Stimulated activated CD4-positive, alpha-beta T cell treated with anti-CD3 and anti-CD28 coated beads, Interleukin-2, amount 100 ng/mL, for 48 hours (primary cell): Measurements from ENCODE around the gene ARFGAP1.
"Not testable (repeated sequence)": the region's sequence is repeated elsewhere in the genome, so short reads cannot be mapped to it uniquely, and the experiment has no call there.

Experiments used
- DNase-seq, 2 donors: peaks; one replicate each; pipeline ENCODE4 v3.0.0-alpha.2; 2020

ARFGAP1 gene

DNA sequence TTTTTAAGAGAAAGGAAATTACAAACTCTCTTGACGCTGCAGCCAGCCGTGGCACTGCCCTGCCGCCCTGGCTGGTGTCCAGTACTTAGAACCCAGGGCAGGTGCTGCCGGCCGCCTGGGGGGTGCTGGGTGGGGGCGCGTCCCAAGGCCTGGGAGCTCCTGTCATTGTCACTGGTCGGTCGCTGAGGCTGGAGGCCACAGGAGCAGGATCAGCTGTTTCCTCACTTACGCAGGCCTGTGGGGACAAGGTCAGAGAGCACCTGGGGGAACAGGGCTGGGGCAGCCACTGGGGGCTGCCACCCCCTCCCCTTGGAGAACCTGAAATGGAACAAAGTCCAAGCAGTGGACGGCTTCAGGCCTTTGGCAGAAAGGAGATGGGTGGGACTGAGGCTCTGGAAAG, 31.3 kb upstream of the ARFGAP1 start:
- no peak for DNase-seq

GRCh38 chr20:63242736-63243135, 29.9 kb upstream of the ARFGAP1 start:
- no peak for DNase-seq

DNA sequence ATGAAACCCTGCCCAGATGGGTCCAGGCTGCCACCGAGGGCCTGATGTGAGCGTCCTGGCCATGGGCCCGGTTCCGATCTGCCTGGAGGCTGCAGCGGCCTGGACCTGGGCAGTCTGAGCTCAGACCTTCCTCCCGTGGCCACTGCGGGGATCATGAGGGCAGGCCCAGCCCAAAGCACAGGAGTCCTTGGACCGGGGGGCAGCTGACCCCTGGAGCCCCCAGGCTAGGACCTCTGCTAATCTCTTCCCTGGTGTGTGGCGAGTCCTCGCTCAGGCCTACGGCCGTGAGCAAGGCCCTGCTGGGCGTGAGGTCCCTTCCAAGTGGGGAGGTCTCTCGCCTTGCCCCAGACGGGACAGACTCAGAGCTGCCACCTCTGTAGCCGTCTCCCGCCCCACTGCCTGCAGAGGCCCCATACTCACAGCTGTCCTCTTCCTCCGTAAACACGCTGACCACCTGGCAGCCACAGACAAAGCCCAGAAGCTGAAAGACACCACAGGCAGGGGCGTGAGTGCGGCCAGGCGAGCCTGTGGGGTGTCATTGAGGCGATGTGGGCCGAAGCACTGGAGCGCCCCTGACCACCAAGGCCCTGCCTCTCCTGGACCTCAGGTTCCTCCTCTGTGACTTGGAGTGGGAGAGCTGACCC, 28.9 kb upstream of the ARFGAP1 start:
- DNase-seq: no peak

- DNase-seq: no peak
Measured at GRCh38 chr20:63244468-63244867, 28.1 kb upstream of the ARFGAP1 start.

DNA sequence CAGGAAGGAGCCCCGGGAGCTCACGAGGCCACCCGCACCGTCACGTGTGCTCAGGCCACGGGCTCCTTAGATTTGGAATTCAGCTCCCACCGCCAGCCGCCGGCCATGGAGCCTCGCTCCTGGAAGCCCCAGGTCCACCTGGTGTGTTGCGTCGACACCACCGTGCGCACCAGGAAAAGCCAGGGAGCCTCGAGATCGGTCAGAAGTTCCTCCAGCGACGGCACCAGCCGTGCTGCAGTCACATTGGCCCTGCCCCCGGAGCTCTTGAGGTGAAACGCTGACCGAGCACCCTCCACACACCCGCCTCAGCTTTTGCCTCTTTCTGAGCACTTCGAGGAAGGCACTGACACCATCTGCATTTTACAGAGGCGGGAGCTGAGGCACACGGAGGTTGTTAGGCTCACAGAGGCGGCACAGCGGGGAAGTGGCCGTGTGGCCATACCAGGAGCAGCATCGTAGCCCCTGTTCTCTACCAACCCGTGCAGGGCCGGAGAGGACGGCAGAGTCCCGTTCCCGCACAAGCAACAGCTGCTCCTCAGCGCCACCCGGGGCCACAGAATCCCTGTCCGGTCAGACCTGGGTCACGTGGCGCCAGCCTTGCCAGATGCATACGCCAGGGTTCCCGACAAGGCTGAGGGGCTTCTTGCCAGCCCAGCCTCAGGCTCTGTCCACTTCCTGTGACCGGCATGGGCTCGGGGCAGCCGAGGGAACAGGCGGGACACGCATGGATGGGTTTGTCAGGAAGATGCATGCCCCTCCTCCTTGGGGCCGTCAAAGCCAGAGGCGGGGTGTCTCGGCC, 25.9 kb upstream of the ARFGAP1 start:
- no peak for DNase-seq

DNA sequence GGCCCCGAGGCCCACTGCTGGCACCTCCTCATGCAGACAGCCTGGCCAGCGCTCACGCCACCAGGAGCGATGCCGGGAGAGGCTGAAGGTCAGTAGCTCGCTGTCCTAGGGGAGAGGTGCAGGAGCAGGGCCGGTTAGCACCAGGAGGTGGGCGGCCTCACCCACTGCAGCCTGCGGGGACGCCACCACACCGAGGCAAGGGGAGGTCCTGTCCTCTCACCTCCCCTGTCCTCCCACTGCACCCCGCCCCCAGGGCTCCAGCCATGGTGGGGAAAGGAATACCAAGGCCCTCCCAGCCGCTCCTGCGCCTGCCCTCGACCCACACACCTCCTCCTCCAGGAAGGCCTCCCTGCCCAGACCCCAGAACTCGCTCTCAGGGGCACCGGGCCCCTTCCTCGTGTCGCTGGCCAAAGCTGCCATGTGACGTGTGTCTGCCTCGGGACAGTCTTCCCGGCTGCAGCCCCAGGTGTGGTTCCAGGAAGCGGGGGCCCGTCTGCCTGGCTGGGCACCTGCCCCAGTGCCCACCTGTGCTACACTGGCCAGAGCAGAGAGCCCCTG, 24.9 kb upstream of the ARFGAP1 start:
- no peak for DNase-seq

- no peak for DNase-seq
Measured at GRCh38 chr20:63248835-63249591, 23.6 kb upstream of the ARFGAP1 start.

GRCh38 chr20:63249891-63250290, 22.7 kb upstream of the ARFGAP1 start:
- no peak for DNase-seq

DNA sequence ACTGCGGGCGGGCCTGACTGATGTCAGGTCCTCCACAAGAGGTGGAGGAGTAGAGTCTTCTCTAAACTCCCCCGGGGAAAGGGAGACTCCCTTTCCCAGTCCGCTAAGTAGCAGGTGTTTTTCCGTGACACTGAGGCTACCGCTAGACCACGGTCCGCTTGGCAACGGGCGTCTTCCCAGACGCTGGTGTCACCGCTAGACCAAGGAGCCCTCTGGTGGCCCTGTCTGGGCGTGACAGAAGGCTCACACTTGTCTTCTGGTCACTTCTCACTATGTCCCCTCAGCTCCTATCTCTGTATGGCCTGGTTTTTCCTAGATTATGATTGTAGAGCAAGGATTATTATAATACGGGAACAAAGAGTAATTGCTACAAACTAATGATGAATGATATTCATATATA, 21.3 kb upstream of the ARFGAP1 start:
- not testable (repeated sequence) for DNase-seq

DNA sequence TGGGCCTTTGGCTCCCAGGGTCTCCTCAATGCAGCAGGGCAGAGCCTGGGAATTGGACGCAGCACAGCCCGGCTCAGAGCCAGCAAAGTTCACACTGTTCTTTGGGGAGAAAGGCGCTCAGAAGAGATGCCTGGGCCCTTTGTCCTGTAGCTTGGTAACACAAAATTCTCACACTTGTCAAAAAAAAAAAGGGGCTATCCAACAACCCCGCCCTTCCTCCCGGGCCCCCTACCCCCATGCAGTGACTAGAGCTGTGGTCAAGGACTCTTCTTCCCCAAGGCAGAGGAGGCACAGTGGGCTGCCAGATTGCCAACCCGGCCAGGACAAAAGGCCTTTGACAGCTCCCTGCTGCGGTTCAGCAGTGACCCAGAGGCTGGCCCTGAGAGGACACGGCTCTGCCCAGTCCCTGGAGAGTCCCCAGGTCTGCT, 20.3 kb upstream of the ARFGAP1 start:
- DNase-seq: no peak

DNA sequence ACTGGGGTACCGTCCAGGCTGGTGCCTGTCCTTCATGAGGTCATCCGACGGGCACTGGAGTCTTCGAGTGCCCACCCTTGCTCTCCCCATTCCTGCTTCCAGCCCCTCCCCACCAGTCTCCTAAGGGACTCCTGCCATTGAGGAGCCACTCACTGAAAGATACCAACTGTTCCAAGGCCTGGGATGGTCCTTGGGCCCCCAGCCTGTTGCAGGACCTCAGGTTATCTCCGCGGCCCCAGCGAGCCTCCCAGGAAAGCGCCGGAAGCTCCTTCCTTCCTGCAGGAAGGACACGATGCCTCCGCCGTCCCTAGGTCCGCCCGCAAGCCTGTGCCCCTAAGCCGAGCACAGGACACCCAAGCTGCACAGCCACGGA, 19.6 kb upstream of the ARFGAP1 start:
- DNase-seq: no peak

DNA sequence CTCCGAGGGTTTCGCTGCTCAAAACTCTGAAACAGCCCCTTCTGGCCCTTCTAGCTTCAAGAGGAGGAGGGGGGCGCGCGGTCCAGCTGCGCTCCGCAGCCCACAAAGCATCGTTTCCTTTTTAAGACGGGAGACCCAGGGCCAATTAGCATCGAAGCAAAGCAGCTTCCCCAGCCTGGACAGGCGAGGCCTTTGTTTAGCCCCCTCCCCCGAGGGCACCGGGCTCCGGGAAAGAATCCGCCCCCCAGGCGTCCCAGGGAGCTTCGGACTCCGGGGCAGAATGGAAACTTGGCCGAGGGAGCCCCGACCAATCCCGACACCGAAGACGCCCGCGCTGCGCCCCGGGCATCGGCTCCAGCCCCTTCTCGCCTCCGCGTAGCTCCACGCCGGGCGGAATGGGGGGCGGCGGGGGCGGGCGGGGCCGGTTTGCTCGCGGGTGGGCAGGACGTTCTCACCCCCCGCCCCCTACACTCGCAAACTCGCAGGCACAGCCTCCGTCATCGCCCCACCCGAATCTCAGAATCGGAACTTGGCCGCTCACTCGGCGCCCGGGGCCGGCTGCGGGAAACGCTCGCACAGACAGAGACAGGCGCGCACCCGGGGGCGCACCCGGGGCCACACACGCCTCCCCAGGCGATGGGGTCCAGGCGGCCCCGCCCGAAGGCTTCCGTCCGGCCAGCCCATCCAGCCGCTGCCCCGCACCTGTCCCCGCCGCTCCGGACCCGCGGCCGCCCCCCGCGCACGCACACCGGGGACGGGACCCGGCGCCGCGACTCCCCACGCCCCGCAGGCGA, 19.0 kb upstream of the ARFGAP1 start:
- no peak for DNase-seq

- DNase-seq: no peak
Measured at GRCh38 chr20:63254232-63254605, 18.4 kb upstream of the ARFGAP1 start, which contains the start of gene NKAIN4. TSS of gene NKAIN4 (minus strand) at chr20:63254463. CDS start at chr20:63254450, 13 bp downstream.

- no peak for DNase-seq
Measured at GRCh38 chr20:63254606-63255384, 17.8 kb upstream of the ARFGAP1 start.

DNA sequence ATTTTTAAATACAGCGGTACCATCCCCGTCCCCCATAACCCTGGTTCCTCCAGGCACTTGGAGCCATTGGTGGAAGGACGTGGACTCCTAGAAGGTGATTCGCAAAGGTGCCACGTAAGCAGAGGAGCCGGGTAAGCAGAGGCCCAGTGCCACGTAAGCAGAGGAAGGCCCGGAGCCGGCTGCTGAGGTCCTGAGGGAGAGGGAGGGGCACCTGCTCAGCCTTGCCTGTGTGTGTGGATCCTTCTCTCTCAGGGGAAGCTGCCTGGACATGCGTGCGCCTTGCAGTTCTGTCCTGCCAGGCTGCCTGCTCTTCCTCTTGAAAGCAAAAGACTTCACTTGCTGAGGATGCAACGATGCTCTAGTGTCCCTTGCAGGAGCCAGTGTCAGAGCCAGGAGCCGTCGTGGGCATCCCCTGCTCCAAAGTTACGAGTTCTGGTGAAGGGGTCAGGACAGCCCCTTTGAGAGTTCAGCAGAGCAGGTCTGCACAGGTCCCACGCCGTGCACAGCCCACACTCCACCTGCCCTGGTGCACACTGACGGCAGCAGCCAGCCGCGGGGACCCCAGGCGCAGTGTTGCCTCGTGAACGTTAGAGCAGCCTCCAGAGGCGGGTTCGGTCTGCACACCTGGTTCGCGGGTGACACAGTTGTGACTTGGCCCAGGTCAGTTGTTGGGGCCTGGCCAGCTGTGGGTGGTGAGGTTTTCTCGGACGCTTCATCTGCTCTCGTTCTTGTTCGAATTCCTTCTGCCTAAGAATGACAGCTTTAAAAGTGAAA, 16.5 kb upstream of the ARFGAP1 start:
- DNase-seq: no peak

- DNase-seq: no peak
Measured at GRCh38 chr20:63256954-63257353, 15.7 kb upstream of the ARFGAP1 start.

DNA sequence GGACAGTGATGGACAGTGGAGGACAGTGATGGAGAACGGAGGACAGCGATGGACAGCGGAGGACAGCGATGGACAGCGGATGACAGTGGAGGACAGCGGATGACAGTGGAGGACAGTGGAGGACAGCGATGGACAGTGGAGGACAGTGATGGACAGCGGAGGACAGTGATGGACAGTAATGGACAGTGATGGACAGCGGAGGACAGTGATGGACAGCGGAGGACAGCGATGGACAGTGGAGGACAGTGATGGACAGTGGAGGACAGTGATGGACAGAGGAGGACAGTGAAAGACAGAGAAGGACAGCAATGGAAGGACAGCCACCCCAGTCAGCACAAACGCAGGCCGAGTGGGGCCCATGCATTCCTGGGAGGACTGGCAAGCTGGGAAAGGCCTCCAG, 15.0 kb upstream of the ARFGAP1 start:
- no peak for DNase-seq

GRCh38 chr20:63258781-63259180, 13.8 kb upstream of the ARFGAP1 start:
- no peak for DNase-seq

GRCh38 chr20:63259734-63260460, 12.7 kb upstream of the ARFGAP1 start:
- no peak for DNase-seq

- DNase-seq: no peak
Measured at GRCh38 chr20:63260521-63260920, 12.1 kb upstream of the ARFGAP1 start.
